K562 (cell line): ENCODE measurements around the gene TBCCD1.

Source experiments
- CTCF ChIP-seq, 3 experiments: IDR thresholded peaks in 2 of 3; conservative IDR thresholded peaks in 1 of 3; 2 replicates each; pipeline ENCODE4 v1.5.1; 2011 to 2012; ENCODE audit warnings: low read length in 3 of 3, mild to moderate bottlenecking in 3 of 3, control low read depth in 2 of 3, improper control_type of control experiment in 1 of 3, inconsistent platforms in 1 of 3, low read depth in 1 of 3, mixed read lengths in 1 of 3, moderate library complexity in 1 of 3; ENCODE audit not compliant: insufficient read depth in 2 of 3
- FOXJ3 ChIP-seq: sonication (generic); formaldehyde crosslinking; IDR thresholded peaks from 2 replicates; pipeline ENCODE4 v1.4.0; 2020; ENCODE audit warnings: mild to moderate bottlenecking, missing genetic modification reagents
- FOXK2 ChIP-seq, 2 experiments: fragments of 450-650 bp; IDR thresholded peaks in 1 of 2; conservative IDR thresholded peaks in 1 of 2; 2 replicates each; pipeline ENCODE4 v1.6.1; 2016; ENCODE audit warnings: low read depth in 2 of 2, mild to moderate bottlenecking in 1 of 2
- MTA3 ChIP-seq: fragments of 450-650 bp; formaldehyde crosslinking; IDR thresholded peaks from 2 replicates; pipeline ENCODE4 v1.6.1; 2017; ENCODE audit warnings: mild to moderate bottlenecking, borderline replicate concordance
- RFX5 ChIP-seq: IDR thresholded peaks from 2 replicates; pipeline ENCODE4 v1.6.1; 2011; ENCODE audit warnings: low read depth, mild to moderate bottlenecking, improper control_type of control experiment, low read length
- SP1 ChIP-seq: sonication (generic); formaldehyde crosslinking; IDR thresholded peaks from 2 replicates; pipeline ENCODE4 v1.8.1; 2022; ENCODE audit warnings: mild to moderate bottlenecking, missing genetic modification reagents
- STAT5B ChIP-seq: fragments of 250-450 bp; sonication (Bioruptor Pico); IDR thresholded peaks from 2 replicates; pipeline ENCODE4 v1.8.0; 2021; ENCODE audit warnings: mild to moderate bottlenecking, inconsistent platforms
- ZBTB1 ChIP-seq: sonication (generic); formaldehyde crosslinking; IDR thresholded peaks from 2 replicates; pipeline ENCODE4 v1.8.1; 2023; ENCODE audit warnings: missing genetic modification reagents, low read depth, mild to moderate bottlenecking, borderline replicate concordance
- ZNF232 ChIP-seq: sonication (generic); formaldehyde crosslinking; IDR thresholded peaks from 2 replicates; pipeline ENCODE4 v1.8.0; 2022; ENCODE audit warnings: mild to moderate bottlenecking, missing genetic modification reagents
- ZNF707 ChIP-seq: fragments of 250-450 bp; sonication (Bioruptor Pico); conservative IDR thresholded peaks from 2 replicates; pipeline ENCODE4 v1.8.0; 2022; ENCODE audit warnings: inconsistent platforms, mild to moderate bottlenecking, moderate library complexity
- TF ChIP-seq, protein P1 (sequence below): fragments of 250-450 bp; sonication (Bioruptor Pico); IDR thresholded peaks from 2 replicates; pipeline ENCODE4 v1.8.0; 2021; ENCODE audit warnings: borderline replicate concordance, mild to moderate bottlenecking, moderate library complexity; ENCODE audit not compliant: poor library complexity, severe bottlenecking

- TF ChIP-seq MTA3 (no peak), ZNF232 (CRISPR knock-in tag) (no peak), RFX5 (no peak), CTCF (IDR thresholded peaks at IDR 0.05 in 2 of 3, conservative IDR thresholded peaks at IDR 0.05 in 1 of 3; ENCODE audit: insufficient read depth in 2 of 3, low read depth in 1 of 3, low read length in 3 of 3) (no peak), SP1 (no peak), FOXK2 (conservative IDR thresholded peaks at IDR 0.05 in 1 of 2, IDR thresholded peaks at IDR 0.05 in 1 of 2; ENCODE audit: low read depth in 2 of 2) (no peak), ZBTB1 (CRISPR knock-in tag) (no peak), ZNF707 (CRISPR knock-in tag) (no peak), STAT5B (CRISPR knock-in tag) (no peak), FOXJ3 (CRISPR knock-in tag) (no peak)
- TF ChIP-seq, protein P1, sequence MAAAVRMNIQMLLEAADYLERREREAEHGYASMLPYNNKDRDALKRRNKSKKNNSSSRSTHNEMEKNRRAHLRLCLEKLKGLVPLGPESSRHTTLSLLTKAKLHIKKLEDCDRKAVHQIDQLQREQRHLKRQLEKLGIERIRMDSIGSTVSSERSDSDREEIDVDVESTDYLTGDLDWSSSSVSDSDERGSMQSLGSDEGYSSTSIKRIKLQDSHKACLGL, result no peak
Observed at GRCh38 chr3:186614266-186614596, 47.1 kb upstream of the TBCCD1 start.
